Natural killer cell (primary cell): ENCODE results near the gene GZMM. TPM values are rescaled to one million over a fixed set of nuclear protein-coding genes. Genes with fewer than 3 reads are reported as not detected.

Experiments
- ATAC-seq, 3 donors: fragments of 150-1000 bp in 2 of 3; fragments of 200-7000 bp in 1 of 3; cut with Tn5 transposase; 1 replicate in 1 of 3; 2 replicates in 2 of 3; pipeline ENCODE4 v1.10.0; 2021; ENCODE audit warnings: mild to moderate bottlenecking in 2 of 3, moderate library complexity in 2 of 3
- DNase-seq, 2 donors: peaks; one replicate each; pipeline versions ENCODE4 v3.0.0 to v3.0.0-alpha.2; 2013 to 2021; ENCODE audit warnings: mixed read lengths in 1 of 2
- H3K27ac ChIP-seq: one replicate; pipeline ENCODE4 v1.5.1; 2013; ENCODE audit warnings: mild to moderate bottlenecking, low read length
- H3K27me3 ChIP-seq: one replicate; pipeline ENCODE4 v1.6.1; 2013; ENCODE audit warnings: low read length; ENCODE audit not compliant: control insufficient read depth, insufficient read depth
- H3K36me3 ChIP-seq: one replicate; pipeline ENCODE4 v1.6.1; 2013; ENCODE audit warnings: low read length; ENCODE audit not compliant: control insufficient read depth, insufficient read depth
- H3K4me1 ChIP-seq: one replicate; pipeline ENCODE4 v1.6.1; 2013; ENCODE audit warnings: low read length; ENCODE audit not compliant: control insufficient read depth, insufficient read depth
- H3K4me3 ChIP-seq: one replicate; pipeline ENCODE4 v1.5.1; 2013; ENCODE audit warnings: low read length
- H3K9me3 ChIP-seq: one replicate; pipeline ENCODE4 v1.6.1; 2013; ENCODE audit warnings: low read length; ENCODE audit not compliant: control insufficient read depth, insufficient read depth
- H3K27ac Mint-ChIP-seq, 2 donors: one replicate each; pipeline ENCODE4 v1.8.0; 2022; ENCODE audit warnings: mild to moderate bottlenecking in 2 of 2, mixed read lengths in 2 of 2, moderate library complexity in 1 of 2
- H3K27me3 Mint-ChIP-seq, 2 donors: one replicate each; pipeline ENCODE4 v1.8.0; 2022; ENCODE audit warnings: low read depth in 2 of 2, mixed read lengths in 2 of 2
- H3K36me3 Mint-ChIP-seq: one replicate; pipeline ENCODE4 v1.8.0; 2022; ENCODE audit warnings: mixed read lengths
- H3K4me1 Mint-ChIP-seq, 2 donors: one replicate each; pipeline ENCODE4 v1.8.0; 2022; ENCODE audit warnings: mixed read lengths in 2 of 2
- H3K4me3 Mint-ChIP-seq: one replicate; pipeline ENCODE4 v1.8.0; 2022; ENCODE audit warnings: mild to moderate bottlenecking, moderate library complexity, mixed read lengths
- H3K9me3 Mint-ChIP-seq, 2 donors: one replicate each; pipeline ENCODE4 v1.8.0; 2022; ENCODE audit warnings: mixed read lengths in 2 of 2
- CTCF ChIP-seq: fragments of 200-600 bp; IDR thresholded peaks from one replicate; pipeline ENCODE4 v1.8.0; 2022; ENCODE audit warnings: antibody characterized with exemption
- WGBS: methylation state at CpG from one replicate; pipeline ENCODE4 v1.1.7; 2013; ENCODE audit warnings: missing lambda C conversion rate; ENCODE audit not compliant: insufficient coverage; 5-methylcytosine and 5-hydroxymethylcytosine counted together
- intact Hi-C: fragments of 100-400 bp; cut with micrococcal nuclease; formaldehyde crosslinking; loops from one replicate; pipeline ENCODE4 v1.14.2; 2022
- total RNA-seq, 4 donors: library from RNA; stranded (reverse); fragments of 120-200 nt in 1 of 4; gene quantifications; one replicate each; pipeline versions ENCODE4 v1.2.3 to v1.2.4, GENCODE V29; 2013 to 2022

The GZMM gene
- total RNA-seq, 3 donors from 2014 or later (not counting 1 experiment from before 2014, with no cell fraction given): 186 to 286 (median 253) TPM

- Histone ChIP-seq H3K4me3 (peak within 1 kb of the TSS; percentile 84), H3K27me3 (no peaks in the 10 kb centered on the region), H3K27ac (peak within 1 kb of the TSS; percentile 93), H3K9me3 (no peaks in the 10 kb centered on the region), H3K4me1 (peaks cover 52% of the 10 kb centered on the region), H3K36me3 (peaks cover 1% of the 10 kb centered on the region)
- no peak for TF ChIP-seq CTCF
- H3K9me3 Mint-ChIP-seq: no peaks in the 10 kb centered on the region
- DNase-seq: peak; percentile 99 to 100
- peaks cover 31 to 54% of the 10 kb centered on the region in 2 donors for H3K4me1 Mint-ChIP-seq
- H3K27me3 Mint-ChIP-seq: no peaks in the 10 kb centered on the region
- WGBS: under 1% methylated on average over 79 of the region's 79 CpGs
- intact Hi-C loops: loop anchor here (5.0 kb wide), 2 partner anchors 40 to 90 kb away; partner anchors contain the start of genes CDC34 and RNF126
- no peaks in the 10 kb centered on the region for H3K36me3 Mint-ChIP-seq
- peak within 1 kb of the TSS; percentile 88 to 92 for H3K27ac Mint-ChIP-seq
- H3K4me3 Mint-ChIP-seq: peak within 1 kb of the TSS; percentile 97
- ATAC-seq: peak; percentile 77 to 92 (median 87)
These were observed 28.4 kb downstream of the GZMM start, which contains the start of gene BSG for GRCh38 chr19:572140-572742. BSG (plus strand) TSS chr19:572596; CDS start chr19:572635, 39 bp downstream.

- H3K36me3 Mint-ChIP-seq: no peaks in the 10 kb centered on the region
- peak overlapping the region; percentile 84 for H3K4me3 ChIP-seq
- TF ChIP-seq CTCF: no peak
- H3K4me1 Mint-ChIP-seq: peaks cover 31 to 58% of the 10 kb centered on the region in 2 donors
- no peaks in the 10 kb centered on the region for H3K9me3 Mint-ChIP-seq
- whole genome bisulfite sequencing: under 1% methylated on average over 55 of the region's 55 CpGs
- no peaks in the 10 kb centered on the region for H3K9me3 ChIP-seq
- DNase-seq: peak in 1 of 2 donors; percentile 28
- H3K27ac ChIP-seq: peak overlapping the region; percentile 71
- peak overlapping the region; percentile 88 to 92 for H3K27ac Mint-ChIP-seq
- no peaks in the 10 kb centered on the region for H3K27me3 ChIP-seq
- H3K4me1 ChIP-seq: peaks cover 59% of the 10 kb centered on the region
- H3K27me3 Mint-ChIP-seq: no peaks in the 10 kb centered on the region
- intact Hi-C loops: loop anchor here (5.0 kb wide), 2 partner anchors 41 to 89 kb away; partner anchors contain the start of genes CDC34 and RNF126
- ATAC-seq: no peak
- H3K36me3 ChIP-seq: peaks cover 6% of the 10 kb centered on the region
- peak overlapping the region; percentile 97 for H3K4me3 Mint-ChIP-seq
These were observed 29.1 kb downstream of the GZMM start for GRCh38 chr19:572743-573518.

GRCh38 chr19:573519-573825 lies 29.6 kb downstream of the GZMM start:
- Histone ChIP-seq H3K27me3 (no peaks in the 10 kb centered on the region), H3K9me3 (no peaks in the 10 kb centered on the region), H3K4me3 (peak overlapping the region; percentile 84), H3K27ac (no peak overlapping the region), H3K4me1 (peaks cover 59% of the 10 kb centered on the region), H3K36me3 (peaks cover 6% of the 10 kb centered on the region)
- Mint-ChIP-seq H3K27me3 (no peaks in the 10 kb centered on the region), H3K4me1 (peaks cover 31 to 63% of the 10 kb centered on the region in 2 donors), H3K27ac (peak overlapping the region; percentile 77 to 88), H3K4me3 (peak overlapping the region; percentile 84), H3K9me3 (no peaks in the 10 kb centered on the region), H3K36me3 (no peaks in the 10 kb centered on the region)
- intact Hi-C loops: loop anchor here (5.0 kb wide), 2 partner anchors 41 to 89 kb away; partner anchors contain the start of genes CDC34 and RNF126
- ATAC-seq (no peak), DNase-seq (peak in 1 of 2 donors; percentile 43)
- WGBS: 4% methylated on average over 15 of the region's 15 CpGs
- no peak for TF ChIP-seq CTCF
